ENCODE results near the gene MB.

The MB gene

GRCh38 chr22:35597692-35598395, 19.3 kb downstream of the MB start:
- no peak for DNase-seq (ENCODE audit: low read depth in 2 of 2)

- no peak for DNase-seq (ENCODE audit: low read depth in 2 of 2)
Observed at GRCh38 chr22:35596821-35597220, 20.3 kb downstream of the MB start.

- DNase-seq (ENCODE audit: low read depth in 2 of 2) = no peak
Observed at GRCh38 chr22:35594686-35595085, 22.4 kb downstream of the MB start.

- DNase-seq (ENCODE audit: low read depth in 2 of 2) = no peak
Observed at GRCh38 chr22:35593891-35594470, 23.1 kb downstream of the MB start.

DNA sequence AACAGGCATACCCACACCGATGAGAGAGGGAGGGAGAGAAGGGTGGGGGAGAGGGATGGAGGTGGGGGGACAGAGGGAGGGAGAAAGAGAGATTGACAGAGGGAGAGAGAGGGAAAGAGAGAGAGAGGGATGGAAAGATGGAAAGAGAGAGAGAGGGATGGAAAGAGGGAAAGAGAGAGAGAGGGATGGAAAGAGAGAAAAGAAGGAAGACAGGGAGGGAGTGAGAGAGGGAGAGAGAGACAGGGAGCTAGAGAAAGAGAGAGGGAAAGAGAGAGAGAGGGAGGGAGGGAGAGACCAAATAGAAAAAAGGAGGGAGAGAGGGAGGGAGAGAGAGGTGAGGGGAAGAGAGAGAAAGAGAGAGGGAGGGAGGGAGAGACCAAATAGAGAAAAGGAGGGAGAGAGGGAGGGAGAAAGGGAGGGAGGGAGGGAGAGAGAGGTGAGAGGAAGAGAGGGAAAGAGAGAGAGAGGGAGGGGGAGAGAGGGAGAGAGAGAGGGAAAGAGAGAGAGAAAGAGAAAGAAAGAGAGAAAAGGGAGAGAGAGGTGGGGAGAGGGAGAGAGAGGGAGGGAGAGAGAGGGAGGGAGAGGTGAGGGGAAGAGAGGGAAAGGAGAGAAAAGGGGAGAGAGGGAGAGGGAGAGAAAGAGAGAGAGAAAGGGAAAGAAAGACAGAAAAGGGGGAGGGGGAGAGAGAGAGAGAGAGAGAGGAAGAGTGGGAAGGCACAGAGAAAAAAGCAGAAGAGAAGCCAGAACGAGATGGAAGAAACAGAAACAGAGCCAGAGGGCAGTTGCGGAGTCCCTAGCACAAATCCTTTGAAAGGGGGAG, 23.8 kb downstream of the MB start:
- no peak for DNase-seq (ENCODE audit: low read depth in 2 of 2)

- no peak for DNase-seq (ENCODE audit: low read depth in 2 of 2)
Observed at GRCh38 chr22:35592418-35592967, 24.6 kb downstream of the MB start.

- no peak for DNase-seq (ENCODE audit: low read depth in 2 of 2)
Observed at GRCh38 chr22:35591714-35592417, 25.3 kb downstream of the MB start.

DNA sequence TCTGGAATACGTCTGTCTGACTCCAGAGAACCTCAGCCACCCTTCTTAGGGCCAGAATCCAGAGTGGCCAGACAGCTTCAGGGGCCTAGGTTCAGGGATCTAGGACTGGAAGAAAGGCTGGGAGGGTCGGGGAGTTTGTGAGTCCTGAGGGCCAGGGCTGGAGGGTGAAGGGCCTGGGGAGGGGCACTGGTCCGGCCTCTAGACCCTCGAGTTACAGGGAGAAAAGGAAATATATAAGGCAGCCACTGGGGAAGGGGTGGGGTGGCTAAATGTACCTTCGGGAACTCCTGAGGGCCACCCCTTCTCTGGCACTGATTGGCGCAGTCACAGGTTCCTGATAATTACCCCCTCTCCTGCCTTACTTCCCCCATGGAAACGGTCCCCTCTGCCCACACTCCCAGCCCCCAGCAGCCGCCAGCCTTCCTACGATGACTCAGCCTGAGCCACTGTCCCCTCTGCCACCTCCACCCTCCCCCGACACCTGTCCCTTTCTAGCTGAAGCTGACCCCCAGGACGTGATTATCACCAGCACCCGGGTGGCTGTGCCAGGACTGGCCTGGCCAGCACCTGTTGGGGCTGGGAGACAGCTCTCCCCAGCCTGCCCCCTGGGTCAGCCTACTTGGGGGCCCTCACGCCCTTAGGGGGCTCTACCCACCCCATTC, 26.4 kb downstream of the MB start:
- DNase-seq (ENCODE audit: low read depth in 2 of 2) = no peak

DNA sequence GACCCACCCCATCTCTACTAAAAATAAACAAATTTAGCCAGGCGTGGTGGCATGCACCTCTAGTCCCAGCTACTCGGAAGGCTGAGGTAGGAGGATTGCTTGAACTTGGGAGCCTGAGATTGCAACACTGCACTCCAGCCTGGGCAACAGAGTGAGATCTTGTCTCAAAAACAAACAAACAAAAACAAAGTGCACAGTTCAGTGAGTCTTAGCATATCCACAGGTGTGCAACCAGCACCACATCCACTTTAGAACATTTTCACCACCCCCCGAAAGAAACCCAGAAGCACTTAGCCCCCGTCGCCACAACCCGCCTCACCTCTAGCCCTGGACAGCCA, 27.4 kb downstream of the MB start:
- DNase-seq (ENCODE audit: low read depth in 2 of 2) = no peak

- no peak for DNase-seq (ENCODE audit: low read depth in 2 of 2)
Observed at GRCh38 chr22:35589071-35589755, 27.9 kb downstream of the MB start.

- DNase-seq (ENCODE audit: low read depth in 2 of 2) = no peak
Observed at GRCh38 chr22:35587896-35588295, 29.2 kb downstream of the MB start.

GRCh38 chr22:35587447-35587870, 29.7 kb downstream of the MB start:
- DNase-seq (ENCODE audit: low read depth in 2 of 2) = no peak

DNA sequence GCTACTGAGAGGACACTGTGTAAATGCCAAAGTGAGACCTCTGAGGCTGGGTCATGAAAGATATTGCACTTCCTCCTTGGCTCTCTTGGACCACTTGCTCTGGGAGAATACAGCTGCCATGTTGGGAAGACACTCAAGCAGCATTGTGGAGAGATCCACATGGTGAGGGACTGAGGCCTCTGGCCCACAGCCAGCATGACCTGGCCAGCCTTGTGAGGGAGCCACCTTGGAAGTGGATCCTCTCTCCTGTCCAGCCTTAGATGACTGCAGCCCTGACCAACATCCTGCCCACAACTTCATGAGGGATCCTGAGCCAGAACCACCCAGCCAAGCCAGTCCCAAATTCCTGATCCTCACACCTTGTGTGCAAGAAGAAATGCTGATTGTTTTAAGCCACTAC, 30.4 kb downstream of the MB start:
- no peak for DNase-seq (ENCODE audit: low read depth in 2 of 2)

DNA sequence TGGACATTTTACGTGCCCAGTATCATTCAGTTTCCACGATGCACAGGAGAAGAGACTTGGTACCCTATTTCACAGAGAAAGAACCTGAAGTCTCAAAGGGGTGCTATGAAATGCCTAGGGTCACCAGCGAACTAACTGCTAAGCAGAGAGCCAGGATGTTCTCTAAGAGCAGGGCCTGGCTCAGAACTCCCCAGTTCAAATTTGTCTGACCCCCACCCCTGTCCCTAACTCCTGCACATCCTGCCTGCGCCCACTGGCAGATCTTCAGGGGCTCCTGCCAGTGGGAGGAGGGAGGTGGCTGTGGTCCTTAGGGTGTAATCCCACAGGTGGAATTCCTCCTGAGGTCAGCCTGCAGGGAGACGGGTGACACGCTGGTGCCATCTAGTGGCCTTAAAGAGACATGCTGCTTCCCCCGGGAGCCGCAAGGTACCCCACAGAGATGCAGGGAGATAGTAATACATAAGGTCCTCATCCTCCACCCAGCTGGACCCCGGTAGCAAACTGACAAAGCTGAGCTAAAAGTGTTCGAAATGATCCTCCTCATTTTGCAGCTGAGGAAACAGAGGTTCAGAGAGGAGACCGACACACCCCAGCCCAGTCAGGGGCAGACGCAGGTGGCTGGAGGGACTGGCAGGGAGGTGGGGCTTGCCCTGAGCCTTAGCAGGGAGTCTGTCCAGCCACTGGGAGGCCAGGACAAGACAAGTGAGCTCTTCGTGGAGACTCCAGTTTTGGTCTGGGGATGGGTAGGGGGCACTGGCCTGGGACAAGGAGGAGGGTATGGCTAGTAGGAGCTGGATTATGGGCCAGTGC, 34.1 kb downstream of the MB start:
- DNase-seq (ENCODE audit: low read depth in 2 of 2) = peak; percentile 27 to 33

DNA sequence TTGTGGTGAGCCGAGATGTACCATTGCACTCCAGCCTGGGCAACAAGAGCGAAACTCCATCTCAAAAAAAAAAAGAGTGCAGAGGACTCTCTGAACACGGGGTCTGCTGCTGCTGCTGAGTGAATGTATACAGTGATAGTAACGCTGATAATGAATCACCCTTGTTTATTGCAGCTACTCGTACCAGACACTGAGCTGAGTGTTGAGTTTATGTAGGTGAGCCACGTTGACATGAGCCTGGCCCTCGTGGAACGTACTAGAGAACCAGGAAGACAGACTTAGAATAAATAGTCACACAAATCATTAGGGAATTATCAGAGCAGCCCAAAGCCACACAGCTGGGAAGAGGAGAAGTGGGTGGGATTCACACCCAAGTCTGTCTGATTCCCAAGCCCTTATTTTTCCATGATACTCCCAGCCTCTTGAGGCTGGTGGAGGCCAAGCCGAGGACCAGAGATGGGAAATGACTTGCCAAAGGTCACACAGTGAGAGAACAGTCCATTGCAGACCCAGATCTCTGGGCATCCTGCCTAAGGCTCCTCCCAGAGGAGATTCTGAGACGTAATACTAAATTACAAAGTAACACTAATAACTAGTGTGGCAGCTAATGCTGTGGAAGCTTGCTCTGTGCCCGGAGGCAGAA, 34.8 kb downstream of the MB start:
- no peak for DNase-seq (ENCODE audit: low read depth in 2 of 2)

GRCh38 chr22:35581023-35581413, 36.1 kb downstream of the MB start:
- no peak for DNase-seq (ENCODE audit: low read depth in 2 of 2)

DNA sequence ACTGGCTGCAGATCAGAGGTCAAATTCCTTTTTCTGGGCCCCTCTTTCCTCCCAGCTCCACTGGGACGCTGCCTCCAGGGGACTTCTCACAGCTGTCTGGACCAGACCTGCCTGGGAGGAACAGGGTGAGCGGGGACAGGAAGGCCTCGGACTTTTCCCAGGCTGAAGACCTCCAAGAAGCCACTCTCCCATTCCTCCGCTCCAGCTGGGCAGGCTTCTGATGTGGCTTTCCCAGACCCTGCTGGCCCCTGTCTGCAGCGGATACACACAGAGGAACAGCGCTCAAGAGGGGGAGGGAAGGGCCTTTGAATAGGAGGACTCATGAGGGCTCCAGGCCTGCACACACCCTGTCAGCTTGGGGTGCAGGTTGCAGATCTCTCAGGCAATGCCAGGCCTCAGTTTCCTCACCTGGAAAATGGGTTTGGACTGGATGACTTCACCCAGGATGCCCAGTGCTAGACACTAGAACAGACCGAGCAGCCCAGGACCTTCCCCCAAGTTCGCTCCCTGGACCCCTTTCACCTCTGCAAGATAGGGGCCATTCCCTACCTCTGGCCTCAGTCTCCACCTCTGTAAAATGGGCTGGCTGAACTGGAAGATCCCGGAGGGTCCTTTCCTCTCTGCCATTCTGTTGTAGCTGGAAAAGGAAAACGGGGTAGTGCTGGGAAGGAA, 36.6 kb downstream of the MB start:
- DNase-seq (ENCODE audit: low read depth in 2 of 2) = no peak

GRCh38 chr22:35578836-35579575, 38.1 kb downstream of the MB start:
- no peak for DNase-seq (ENCODE audit: low read depth in 2 of 2)
